HG03064 (cell line): ENCODE results near the gene SPTB.
"Not testable (repeated sequence)": the region's sequence is repeated elsewhere in the genome, so short reads cannot be mapped to it uniquely, and the experiment has no call there.

ENCODE experiments used
- ATAC-seq: cut with Tn5 transposase; IDR thresholded peaks from one replicate; pipeline ENCODE4 v1.9.1; 2021; ENCODE audit warnings: low read depth; ENCODE audit not compliant: unreplicated experiment

The SPTB gene

DNA sequence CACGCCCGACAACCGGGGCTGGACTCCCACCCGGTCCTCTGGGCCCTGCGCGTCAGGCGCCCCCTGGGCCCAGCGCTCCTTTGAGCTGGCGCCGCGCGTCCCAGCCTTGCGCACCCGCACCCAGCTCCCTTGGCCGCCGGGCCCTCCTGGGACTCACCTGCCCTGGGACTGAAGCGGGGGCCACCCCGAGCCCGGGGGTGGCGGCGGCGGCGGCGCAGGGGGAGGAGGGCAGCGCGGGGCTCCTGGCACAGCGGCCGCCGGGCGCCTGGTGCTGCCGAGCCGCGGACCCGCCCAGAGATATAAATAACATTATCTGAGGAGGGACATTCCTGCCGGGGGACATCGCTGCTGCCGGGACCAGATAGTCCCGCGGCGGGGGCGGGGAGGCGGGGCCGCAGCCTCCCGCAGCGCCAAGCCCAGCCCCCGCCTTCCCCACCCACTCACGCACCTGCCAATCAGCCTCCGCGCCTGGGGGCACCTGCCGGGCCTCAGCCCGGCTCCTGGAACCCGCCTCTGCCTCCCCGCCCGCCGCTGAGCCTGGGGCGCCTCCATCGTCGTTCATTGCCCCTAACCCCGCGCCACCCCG, at the start of gene SPTB:
SPTB (minus strand) TSS at position 273 of the 586 bp plus-strand sequence. CDS start 56,813 bp downstream, outside the sequence.
- ATAC-seq: no peak

DNA sequence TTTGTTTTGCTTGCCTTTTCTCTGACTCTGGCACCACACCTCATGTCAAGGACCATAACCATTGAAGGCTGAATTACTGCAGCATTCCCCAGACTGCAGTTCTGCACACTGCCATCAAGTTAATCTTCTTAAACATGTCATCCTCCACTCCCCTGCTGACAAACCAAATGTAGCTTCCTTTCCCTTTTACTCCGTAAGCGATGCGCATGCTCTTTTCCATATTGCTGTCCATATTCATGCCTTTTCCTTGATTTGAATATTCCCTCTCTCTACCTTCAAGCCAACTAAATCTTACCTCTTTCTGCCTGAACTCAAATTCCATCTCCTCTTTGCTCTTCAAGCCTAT, 49.3 kb upstream of the SPTB start:
- ATAC-seq: no peak

DNA sequence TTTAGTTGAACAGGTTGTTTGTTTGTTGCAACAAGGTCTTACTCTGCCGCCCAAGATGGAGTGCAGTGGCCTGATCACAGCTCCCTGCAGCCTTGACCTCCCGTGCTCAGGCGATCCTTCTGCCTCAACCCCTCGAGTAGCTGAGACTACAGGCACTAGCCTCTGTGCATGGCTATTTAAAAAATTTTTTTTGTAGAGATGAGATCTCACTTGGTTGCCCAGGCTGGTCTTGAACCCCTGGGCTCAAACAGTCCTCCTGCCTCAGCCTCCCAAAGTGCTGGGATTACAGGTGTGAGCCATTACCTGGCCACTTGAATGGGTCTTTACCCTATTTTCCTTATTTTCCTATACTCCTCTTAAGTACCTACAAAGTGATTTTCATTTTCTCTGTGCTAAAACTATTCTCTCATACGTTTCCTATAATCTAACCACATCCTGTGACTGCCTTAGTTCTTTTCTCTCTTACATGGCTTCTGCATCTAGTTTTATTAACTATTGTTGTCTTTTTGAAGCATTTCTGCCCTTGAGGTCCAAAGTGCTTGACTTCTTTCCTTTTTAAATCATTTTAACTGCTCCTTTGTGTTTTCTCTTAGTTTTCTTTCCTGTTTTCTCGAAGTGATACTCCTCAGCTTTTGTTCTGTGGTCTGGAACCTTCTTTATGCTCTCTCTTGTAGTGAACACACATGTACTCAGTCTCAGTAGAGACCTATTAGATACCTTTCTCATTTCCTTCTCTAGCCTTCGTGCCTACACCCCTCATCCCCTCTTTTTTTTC, 48.7 kb upstream of the SPTB start:
- peak; percentile 79 for ATAC-seq

DNA sequence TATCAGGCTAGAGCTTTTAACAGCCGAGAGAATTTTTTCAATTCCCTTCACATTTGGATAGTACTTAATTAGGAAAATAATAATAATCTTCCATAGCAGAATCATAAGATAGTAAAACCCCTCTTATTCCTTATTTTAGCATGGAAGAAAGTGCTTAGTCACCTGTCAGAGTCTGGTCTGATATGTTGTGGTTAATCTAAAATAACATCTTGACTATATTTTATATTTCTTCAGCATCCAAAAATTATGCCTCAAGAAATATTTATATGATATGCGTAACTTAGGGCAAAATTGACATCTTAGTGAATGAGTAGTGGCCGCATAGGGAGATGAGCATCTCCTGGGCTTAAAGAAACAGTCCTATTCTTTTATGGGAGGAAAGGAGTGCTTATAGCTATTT, 47.3 kb upstream of the SPTB start:
- no peak for ATAC-seq

DNA sequence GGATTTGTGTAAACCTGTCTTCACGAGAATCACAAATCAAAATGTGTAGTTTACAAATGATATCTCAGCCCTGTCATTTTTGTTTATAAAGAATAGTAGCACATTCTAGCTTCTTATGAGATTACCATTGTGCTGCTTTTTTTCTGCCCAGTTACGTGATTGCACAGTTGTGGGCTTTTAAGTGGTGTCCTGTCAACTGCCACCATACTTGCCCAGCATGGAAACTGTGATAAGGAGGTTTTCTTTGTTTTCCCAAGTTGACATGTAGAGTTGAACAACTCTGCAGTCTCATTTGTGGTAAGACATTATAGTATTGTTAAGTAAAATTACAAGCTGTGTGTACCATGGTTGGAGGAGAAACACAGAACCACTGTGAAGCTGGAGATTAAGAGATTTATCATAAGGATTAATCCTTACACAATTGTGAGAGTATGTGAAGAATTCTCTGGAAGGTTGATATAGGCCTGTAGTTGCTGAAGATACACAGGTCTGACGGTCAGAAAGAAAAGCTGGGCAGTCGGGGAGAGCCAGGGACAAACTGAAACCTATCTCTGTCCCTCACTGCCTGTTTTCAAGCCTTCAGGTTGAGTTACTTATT, 46.8 kb upstream of the SPTB start:
- no peak for ATAC-seq

- ATAC-seq: no peak
These were observed 43.3 kb upstream of the SPTB start for GRCh38 chr14:64923015-64923414.

GRCh38 chr14:64920465-64920864, 40.8 kb upstream of the SPTB start:
- no peak for ATAC-seq

GRCh38 chr14:64919618-64920017, 39.9 kb upstream of the SPTB start:
- ATAC-seq: no peak

GRCh38 chr14:64919215-64919614, 39.5 kb upstream of the SPTB start:
- no peak for ATAC-seq

DNA sequence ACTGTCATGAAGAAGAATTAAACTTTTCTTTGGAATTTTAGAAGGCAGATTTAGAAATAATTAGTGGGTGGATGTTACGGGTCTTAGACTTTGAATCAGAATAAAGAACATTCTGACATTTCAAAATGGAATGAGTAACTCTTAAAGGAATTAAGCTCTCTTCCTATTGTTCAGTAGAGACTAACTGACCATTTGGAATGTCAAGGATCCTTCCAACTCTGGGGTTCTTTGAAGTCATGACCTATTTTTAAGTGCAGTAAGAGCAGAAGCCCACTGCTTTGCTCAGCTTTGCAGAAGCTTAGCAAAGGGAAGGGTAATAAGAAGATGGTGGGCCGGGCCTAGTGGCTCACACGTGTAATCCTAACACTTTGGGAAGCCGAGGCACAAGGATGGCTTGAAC, 38.5 kb upstream of the SPTB start:
- ATAC-seq: no peak

DNA sequence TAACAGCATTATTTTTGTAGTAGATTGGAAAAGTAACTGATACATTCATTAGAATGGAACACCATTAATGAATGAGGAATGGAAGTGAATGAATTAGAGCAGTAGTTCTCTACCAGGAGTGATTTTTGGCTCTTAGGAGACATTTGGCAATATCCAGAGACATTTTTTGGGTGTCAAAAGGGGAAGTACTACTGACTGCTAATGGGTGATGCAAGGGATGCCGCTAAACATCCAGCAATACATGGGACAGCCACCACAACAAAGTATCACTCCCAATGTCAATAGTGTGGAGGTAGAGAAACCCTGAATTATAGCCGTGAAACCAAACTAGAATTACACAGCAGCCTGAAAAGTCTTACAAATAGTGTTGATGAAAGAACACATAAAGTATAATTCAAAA, 36.1 kb upstream of the SPTB start:
- ATAC-seq: no peak

DNA sequence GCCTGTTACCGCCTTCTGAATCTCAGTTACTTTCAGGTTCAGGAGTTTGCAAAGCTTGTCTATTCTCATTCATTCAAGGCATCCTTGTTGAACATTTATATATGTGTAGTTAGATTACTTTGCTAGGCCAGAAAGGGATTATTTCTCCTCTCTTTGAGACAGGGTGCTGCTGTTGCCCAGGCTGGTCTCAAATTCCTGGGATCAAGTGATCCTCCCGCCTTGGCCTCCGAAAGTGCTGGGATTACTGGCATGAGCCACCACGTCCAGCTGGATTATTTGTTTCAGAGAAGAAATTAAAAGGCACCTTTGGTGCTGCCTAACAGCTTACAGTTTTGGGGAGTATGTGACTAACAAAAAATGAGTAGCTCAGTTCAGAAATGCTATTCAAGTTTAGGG, 35.3 kb upstream of the SPTB start:
- no peak for ATAC-seq

- ATAC-seq: peak; percentile 85
These were observed 34.7 kb upstream of the SPTB start, which contains the start of gene CHURC1 for GRCh38 chr14:64914237-64915028. Gene CHURC1 (plus strand): TSS chr14:64914455. CDS start chr14:64914496, 41 bp downstream.

- ATAC-seq: not testable (repeated sequence)
These were observed 33.8 kb upstream of the SPTB start for GRCh38 chr14:64913477-64913876.

DNA sequence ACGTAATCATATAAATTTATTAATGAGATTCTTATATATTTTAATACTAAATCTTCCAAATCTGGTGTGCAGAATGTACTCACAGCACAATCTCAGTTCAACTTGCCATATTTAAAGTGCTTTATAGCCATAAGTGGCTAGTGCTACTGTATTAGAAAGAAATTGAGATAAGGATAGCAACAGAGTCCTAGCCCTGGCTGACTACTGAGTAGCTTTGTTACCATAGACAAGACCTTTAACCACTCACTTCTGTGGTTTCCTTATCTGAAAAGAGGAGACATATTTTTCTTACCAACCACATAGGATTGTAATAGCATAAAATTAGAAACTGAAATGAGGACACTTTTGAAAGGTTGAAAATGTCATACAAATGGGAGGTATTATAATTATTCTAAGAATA, 32.6 kb upstream of the SPTB start:
- no peak for ATAC-seq

DNA sequence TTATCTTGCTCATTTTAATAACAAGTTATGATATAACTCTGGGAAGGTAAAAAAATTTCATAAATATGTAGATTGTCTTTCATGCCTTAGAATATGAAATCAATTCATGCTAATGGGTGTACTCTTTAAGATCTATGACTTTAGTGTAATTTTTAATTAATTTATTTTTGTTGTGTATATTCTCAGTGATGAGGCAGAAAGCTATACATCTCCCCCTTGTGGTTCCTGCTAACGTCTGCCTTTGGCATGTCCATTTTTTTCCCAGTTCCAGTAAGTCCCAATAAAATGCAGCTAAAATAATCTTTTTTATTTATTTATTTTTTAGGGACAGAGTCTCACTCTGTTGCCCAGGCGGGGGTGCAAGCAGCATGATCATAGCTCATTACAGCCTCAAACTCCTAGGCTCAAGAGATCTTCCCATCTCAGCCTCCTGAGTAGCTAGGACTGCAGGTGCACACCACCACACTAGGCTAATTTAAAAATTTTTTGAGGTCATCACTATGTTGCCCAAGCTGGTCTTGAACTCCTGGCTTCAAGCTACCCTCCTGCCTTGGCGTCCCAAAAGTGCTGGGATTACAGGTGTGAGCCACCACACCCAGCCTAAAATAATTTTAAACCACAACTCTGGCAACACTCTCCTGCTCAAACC, 31.3 kb upstream of the SPTB start:
- ATAC-seq: no peak

- no peak for ATAC-seq
These were observed 26.3 kb upstream of the SPTB start for GRCh38 chr14:64906022-64906421.

DNA sequence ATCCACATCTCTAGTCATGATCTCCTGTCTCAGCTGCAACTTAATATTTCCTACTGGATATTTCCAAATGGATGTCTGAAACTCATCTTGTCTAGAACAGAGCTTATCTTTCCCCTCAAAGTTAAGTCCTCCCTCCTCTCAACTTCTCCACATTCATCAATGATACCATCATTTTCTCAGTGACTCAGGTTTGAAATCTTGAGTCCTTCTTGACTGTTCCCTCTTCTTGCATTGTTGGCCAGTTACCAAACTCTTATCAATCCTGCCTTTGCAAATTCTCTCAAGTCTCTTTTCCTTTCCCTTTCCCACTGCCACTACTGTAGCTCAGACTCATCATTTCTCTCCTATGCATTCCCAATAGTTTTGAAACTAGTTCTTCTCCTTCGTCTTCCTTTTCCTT, 20.3 kb upstream of the SPTB start:
- no peak for ATAC-seq

DNA sequence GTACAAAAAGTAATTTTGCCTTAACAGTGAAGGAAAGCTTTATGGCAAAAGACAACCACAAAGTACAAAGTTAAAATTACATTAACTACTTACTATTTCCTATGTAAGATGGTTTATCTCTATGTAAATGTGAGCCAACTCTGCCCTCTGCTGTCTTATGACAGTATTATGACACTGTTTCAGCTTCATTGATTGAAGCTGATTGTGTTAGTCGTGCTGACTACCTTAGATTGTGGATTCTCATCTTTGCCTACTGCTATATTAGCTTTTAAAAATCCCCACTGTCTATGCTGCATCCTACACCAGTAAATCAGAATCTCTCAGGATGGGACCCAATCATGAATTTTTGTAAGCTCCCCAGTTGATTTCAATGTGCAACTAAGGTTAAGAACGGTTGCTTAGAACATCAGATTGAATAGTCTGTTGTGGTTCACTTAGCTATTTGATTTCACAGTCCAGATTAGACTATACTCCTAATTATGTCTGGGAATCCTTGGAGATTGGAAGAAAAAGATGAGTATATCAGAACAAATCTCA, 12.2 kb upstream of the SPTB start:
- no peak for ATAC-seq

DNA sequence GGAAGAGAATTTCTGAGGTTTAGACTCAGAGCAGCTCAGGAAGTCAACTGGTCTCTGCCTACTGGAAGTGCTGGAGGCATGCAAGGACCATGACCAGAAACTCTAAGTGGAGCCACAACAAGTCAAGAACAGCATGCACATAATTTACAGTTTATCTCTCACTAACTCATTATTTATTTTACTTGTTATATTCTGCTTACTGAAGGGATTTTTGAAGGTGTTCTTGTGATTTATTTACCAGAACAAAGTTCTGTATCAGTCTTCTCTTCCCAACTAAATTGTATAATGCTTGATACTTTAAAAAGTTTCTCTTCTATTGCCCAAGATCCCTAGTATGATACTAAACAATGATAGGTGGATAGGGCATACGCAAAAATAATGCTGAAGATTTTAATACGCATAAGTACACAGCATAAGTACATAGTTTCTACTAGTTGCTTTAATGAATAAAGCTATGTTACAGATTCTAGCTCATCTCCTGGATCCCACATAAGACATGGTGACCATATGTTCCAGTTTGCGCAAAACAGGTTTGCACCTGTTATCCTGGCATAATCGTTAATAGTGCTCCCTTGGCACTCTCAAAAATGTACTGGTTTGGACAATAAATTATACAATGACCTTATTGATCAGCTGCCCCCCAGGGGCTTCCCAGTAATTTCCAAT, 11.6 kb upstream of the SPTB start:
- ATAC-seq: no peak
